Left lung (tissue), 10 donors: ENCODE measurements around the gene SLC6A17. TPM values are rescaled to one million over a fixed set of nuclear protein-coding genes. Genes with fewer than 3 reads are reported as not detected.
A peak's percentile ranks its signal among the peaks of the same experiment; 100 is the strongest.

Experiments
- ATAC-seq: fragments of 200-7000 bp; cut with Tn5 transposase; one replicate; pipeline ENCODE4 v1.9.1; 2020; ENCODE audit warnings: moderate library complexity
- DNase-seq, 4 donors: peaks; one replicate each; pipeline ENCODE4 v3.0.0-alpha.2; 2013 to 2020
- H3K27ac ChIP-seq, 2 donors: fragments of 200-600 bp; sonication (generic) in 1 of 2; one replicate each; pipeline versions ENCODE4 v1.5.0 to v1.8.0; 2020 to 2021
- H3K27me3 ChIP-seq, 2 donors: fragments of 200-600 bp; sonication (generic) in 1 of 2; one replicate each; pipeline versions ENCODE4 v1.5.0 to v1.8.0; 2020 to 2021
- H3K36me3 ChIP-seq, 2 donors: fragments of 200-600 bp; sonication (generic) in 1 of 2; one replicate each; pipeline versions ENCODE4 v1.5.0 to v1.8.0; 2020 to 2021
- H3K4me1 ChIP-seq, 2 donors: fragments of 200-600 bp; one replicate each; pipeline ENCODE4 v1.8.0; 2021
- H3K4me3 ChIP-seq, 2 donors: fragments of 200-600 bp; sonication (generic) in 1 of 2; one replicate each; pipeline versions ENCODE4 v1.5.0 to v1.8.0; 2020 to 2021; ENCODE audit warnings: mild to moderate bottlenecking in 1 of 2
- H3K9me3 ChIP-seq, 2 donors: fragments of 200-600 bp; sonication (generic) in 1 of 2; one replicate each; pipeline versions ENCODE4 v1.5.0 to v1.8.0; 2020 to 2021
- intact Hi-C, 2 donors: fragments of 100-400 bp; cut with DNase I; formaldehyde crosslinking; loops; one replicate each; pipeline versions ENCODE4 v1.11.2 to v1.14.2; 2022
- polyA plus RNA-seq, 6 donors: library from polyadenylated mRNA; unstranded; fragments of 120-200 nt; gene quantifications; one replicate each; pipeline ENCODE4 v1.2.1, GENCODE V29; 2013; ENCODE audit not compliant: insufficient read length in 6 of 6
- total RNA-seq, 2 donors: library from RNA; stranded (reverse); fragmentation: NEBNext Ultra II Directional; extraction: Animal tissue kit (Norgen Biotek cat#: 25700); gene quantifications; one replicate each; pipeline ENCODE4 v1.2.1, GENCODE V29; 2021
- TF ChIP-seq, protein P1 (sequence below), 2 donors: fragments of 200-600 bp; sonication (generic) in 1 of 2; IDR thresholded peaks; one replicate each; pipeline versions ENCODE4 v1.5.0 to v1.8.0; 2021; ENCODE audit warnings: antibody characterized with exemption in 2 of 2
- donor health status: DM: no; HTN: yes; CAD: no.
- donor health status: DM: no; HTN: no; CAD: no.

SLC6A17 gene
- total and polyA plus RNA-seq, 8 donors: 0.03 to 0.13 (median 0.04) TPM; not detected in 1

DNA sequence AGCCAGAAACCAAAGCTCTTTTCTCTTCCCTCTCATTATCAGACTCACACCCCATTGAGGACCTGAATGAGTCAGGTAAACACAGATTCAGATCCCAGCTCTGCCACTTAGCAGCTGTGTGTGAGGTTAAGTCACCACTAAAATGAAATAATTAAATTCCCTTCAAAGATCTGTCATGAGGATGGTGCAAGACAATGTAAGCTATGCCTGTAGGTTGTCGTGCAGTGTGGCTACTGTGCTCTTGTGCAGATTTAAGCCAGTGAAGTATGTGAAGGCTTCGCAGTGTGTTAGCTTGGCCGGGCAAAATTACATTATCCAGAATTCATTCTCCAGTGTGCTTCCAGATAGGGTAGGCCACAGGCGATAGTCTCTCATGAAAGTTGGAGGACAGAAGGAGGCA, 24.5 kb upstream of the SLC6A17 start:
- no peak for DNase-seq
- peaks cover 12 to 52% of the 10 kb centered on the region in 2 donors for H3K27me3 ChIP-seq

DNA sequence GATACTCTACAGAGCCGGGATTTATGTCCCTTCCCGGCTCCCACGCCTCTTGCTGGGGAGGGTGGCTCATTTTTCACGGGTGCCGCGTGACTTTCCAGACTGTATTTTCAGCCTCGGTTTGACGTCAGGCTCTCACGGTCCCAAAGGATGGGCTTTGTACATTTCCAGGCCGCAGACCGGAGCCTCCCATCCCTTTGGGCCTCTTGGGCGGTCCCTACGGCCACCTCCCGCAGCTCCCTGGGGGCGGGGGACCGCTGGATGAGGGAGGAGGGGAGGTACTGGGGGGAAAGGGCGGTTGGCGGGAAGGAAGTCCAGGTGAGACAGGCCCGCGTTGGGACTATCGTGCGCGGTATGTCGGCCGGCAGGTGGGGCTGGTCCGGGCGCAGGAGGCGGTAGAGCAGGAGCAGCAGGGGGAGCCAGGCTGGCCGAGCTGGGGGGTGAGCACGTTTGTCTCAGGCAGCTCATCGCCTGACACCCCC, 20.1 kb upstream of the SLC6A17 start:
- Histone ChIP-seq H3K27me3 (peaks cover 13 to 67% of the 10 kb centered on the region in 2 donors), H3K36me3 (no peaks in the 10 kb centered on the region), H3K4me1 (no peaks in the 10 kb centered on the region), H3K9me3 (peaks cover 0 to 6% of the 10 kb centered on the region in 2 donors), H3K4me3 (no peak overlapping the region), H3K27ac (no peak overlapping the region)
- intact Hi-C loops: no loop called here
- DNase-seq (peak in 1 of 4 donors; percentile 5), ATAC-seq (peak; percentile 24)
- TF ChIP-seq, protein P1, sequence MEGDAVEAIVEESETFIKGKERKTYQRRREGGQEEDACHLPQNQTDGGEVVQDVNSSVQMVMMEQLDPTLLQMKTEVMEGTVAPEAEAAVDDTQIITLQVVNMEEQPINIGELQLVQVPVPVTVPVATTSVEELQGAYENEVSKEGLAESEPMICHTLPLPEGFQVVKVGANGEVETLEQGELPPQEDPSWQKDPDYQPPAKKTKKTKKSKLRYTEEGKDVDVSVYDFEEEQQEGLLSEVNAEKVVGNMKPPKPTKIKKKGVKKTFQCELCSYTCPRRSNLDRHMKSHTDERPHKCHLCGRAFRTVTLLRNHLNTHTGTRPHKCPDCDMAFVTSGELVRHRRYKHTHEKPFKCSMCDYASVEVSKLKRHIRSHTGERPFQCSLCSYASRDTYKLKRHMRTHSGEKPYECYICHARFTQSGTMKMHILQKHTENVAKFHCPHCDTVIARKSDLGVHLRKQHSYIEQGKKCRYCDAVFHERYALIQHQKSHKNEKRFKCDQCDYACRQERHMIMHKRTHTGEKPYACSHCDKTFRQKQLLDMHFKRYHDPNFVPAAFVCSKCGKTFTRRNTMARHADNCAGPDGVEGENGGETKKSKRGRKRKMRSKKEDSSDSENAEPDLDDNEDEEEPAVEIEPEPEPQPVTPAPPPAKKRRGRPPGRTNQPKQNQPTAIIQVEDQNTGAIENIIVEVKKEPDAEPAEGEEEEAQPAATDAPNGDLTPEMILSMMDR (IDR thresholded peaks at IDR 0.05): no peak

More for the DNA sequence above, 24.5 kb upstream of the SLC6A17 start:
- TF ChIP-seq, protein P1 (IDR thresholded peaks at IDR 0.05): no peak
- Histone ChIP-seq H3K9me3 (peaks cover 0 to 8% of the 10 kb centered on the region in 2 donors), H3K36me3 (no peaks in the 10 kb centered on the region), H3K4me1 (no peaks in the 10 kb centered on the region), H3K4me3 (no peak overlapping the region), H3K27ac (no peak overlapping the region)
- intact Hi-C loops: no loop called here
- ATAC-seq: no peak

DNA sequence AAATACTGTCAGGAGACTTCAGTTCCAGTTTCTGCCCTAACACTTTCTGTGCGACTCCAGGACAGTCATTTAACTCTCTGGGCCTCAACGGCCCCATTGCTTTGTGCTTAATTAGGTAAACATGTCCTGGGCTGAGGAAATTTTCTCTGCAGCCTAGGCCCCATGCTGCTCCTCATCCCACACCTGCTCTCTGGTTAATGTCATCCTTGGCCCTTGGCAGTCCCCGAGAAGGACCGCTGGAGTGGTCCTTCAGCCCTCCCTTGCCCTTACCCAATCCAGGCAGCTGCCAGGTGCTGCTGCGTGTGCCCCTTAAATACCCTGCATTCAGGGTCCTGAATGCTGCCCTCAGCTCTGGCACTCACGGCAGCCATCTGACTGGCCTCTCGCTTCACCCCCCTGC, 19.3 kb upstream of the SLC6A17 start:
- DNase-seq (no peak), ATAC-seq (no peak)
- no peak overlapping the region for H3K27ac ChIP-seq
- peaks cover 0 to 4% of the 10 kb centered on the region in 2 donors for H3K9me3 ChIP-seq
- no peak overlapping the region for H3K4me3 ChIP-seq
- no peaks in the 10 kb centered on the region for H3K4me1 ChIP-seq
- intact Hi-C loops: no loop called here
- TF ChIP-seq, protein P1 (IDR thresholded peaks at IDR 0.05): no peak
- no peaks in the 10 kb centered on the region for H3K36me3 ChIP-seq
- peaks cover 13 to 76% of the 10 kb centered on the region in 2 donors for H3K27me3 ChIP-seq

DNA sequence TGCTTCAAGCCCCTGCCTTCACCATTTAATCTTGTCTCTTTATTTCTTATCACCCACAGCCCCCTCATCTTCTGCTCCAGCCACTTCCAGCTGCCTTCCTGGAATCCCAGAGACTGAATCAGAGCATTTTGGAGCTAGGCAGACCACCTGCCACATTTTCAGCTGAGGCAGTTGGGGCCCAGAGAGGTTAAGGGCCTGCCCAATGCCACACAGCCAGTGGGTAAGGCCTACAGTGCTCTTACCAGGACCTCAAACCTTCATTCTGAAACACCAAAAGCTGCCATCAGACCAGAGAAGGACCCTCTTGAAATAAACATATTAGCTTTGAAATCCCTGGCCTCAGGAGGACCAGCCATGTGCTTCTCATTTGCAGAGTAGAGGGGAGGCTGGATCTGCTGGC, 17.6 kb upstream of the SLC6A17 start:
- Histone ChIP-seq H3K4me1 (no peaks in the 10 kb centered on the region), H3K36me3 (no peaks in the 10 kb centered on the region), H3K27ac (no peak overlapping the region), H3K9me3 (no peaks in the 10 kb centered on the region), H3K4me3 (no peak overlapping the region), H3K27me3 (peaks cover 19 to 84% of the 10 kb centered on the region in 2 donors)
- ATAC-seq: no peak
- DNase-seq: no peak
- TF ChIP-seq, protein P1 (IDR thresholded peaks at IDR 0.05): no peak
- intact Hi-C loops: no loop called here

DNA sequence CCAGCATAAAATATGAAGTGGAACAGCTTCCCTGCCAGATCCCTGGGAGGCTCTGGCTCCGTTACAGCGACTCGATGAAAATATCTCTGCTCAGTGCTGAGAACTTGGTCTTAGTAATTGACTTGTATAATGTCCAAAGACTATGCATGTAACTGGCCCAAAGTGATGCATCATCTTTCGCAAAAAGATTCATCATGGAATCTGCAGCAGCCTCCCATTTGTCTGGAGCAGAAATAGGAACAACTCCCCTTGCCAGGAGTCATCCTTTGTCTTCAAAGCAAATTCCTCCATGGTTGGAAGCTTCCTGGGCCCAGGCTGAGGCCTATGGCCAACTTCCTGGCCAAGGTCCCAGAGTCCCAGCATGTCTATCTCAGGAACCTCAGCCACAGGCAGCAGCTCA, 16.9 kb upstream of the SLC6A17 start:
- intact Hi-C loops: no loop called here
- TF ChIP-seq, protein P1 (IDR thresholded peaks at IDR 0.05): no peak
- Histone ChIP-seq H3K9me3 (no peaks in the 10 kb centered on the region), H3K27me3 (peaks cover 24 to 86% of the 10 kb centered on the region in 2 donors), H3K27ac (no peak overlapping the region), H3K4me3 (no peak overlapping the region), H3K36me3 (no peaks in the 10 kb centered on the region), H3K4me1 (no peaks in the 10 kb centered on the region)
- ATAC-seq (no peak), DNase-seq (no peak)
